T-cell (primary cell): ENCODE results near the gene NDST1. TPM values are rescaled to one million over a fixed set of nuclear protein-coding genes. Genes with fewer than 3 reads are reported as not detected.

ENCODE experiments used
- ATAC-seq, 4 experiments: fragments of 200-7000 bp in 3 of 4; fragments of 150-1000 bp in 1 of 4; cut with Tn5 transposase; replicated peaks in 1 of 4; 1 replicate in 3 of 4; 2 replicates in 1 of 4; pipeline ENCODE4 v1.10.0; 2021; ENCODE audit warnings: moderate library complexity in 3 of 4, mild to moderate bottlenecking in 2 of 4, moderate number of reproducible peaks in 1 of 4
- CTCF ChIA-PET, 2 donors: fragments of 300-600 bp; sonication (Branson Sonifier 250); formaldehyde crosslinking; loops; one replicate each; lab custom pipeline; 2022; ENCODE audit warnings: antibody characterized with exemption in 2 of 2; lab: Charles Lee
- POLR2A ChIA-PET, 2 donors: fragments of 300-600 bp; sonication (Branson Sonifier 250); formaldehyde crosslinking; loops; one replicate each; lab custom pipeline; 2022; ENCODE audit warnings: antibody characterized with exemption in 2 of 2; lab: Charles Lee
- DNase-seq, 35 experiments: peaks; one replicate each; pipeline versions ENCODE4 v3.0.0 to v3.0.0-alpha.2; 2013 to 2023
- H3K27ac ChIP-seq: one replicate; pipeline ENCODE4 v1.5.1; 2013; ENCODE audit warnings: low read length
- H3K27me3 ChIP-seq, 2 experiments: replicated peaks in 1 of 2; 1 replicate in 1 of 2; 2 replicates in 1 of 2; pipeline versions ENCODE4 v1.6.1 to v1.7.0; 2013; ENCODE audit warnings: low read length in 1 of 2, mixed read lengths in 1 of 2; ENCODE audit not compliant: control insufficient read depth in 2 of 2, insufficient read depth in 2 of 2; ENCODE audit errors: extremely low read depth in 1 of 2
- H3K36me3 ChIP-seq, 2 donors: 1 replicate in 1 of 2; 2 replicates in 1 of 2; pipeline versions ENCODE4 v1.6.1 to v1.7.0; 2013; ENCODE audit warnings: low read length in 1 of 2; ENCODE audit not compliant: control insufficient read depth in 2 of 2, insufficient read depth in 1 of 2; ENCODE audit errors: extremely low read depth in 1 of 2
- H3K4me1 ChIP-seq, 2 experiments: 1 replicate in 1 of 2; 2 replicates in 1 of 2; pipeline versions ENCODE4 v1.6.1 to v1.7.0; 2013; ENCODE audit warnings: low read length in 2 of 2, mixed read lengths in 1 of 2; ENCODE audit not compliant: insufficient read depth in 2 of 2, control insufficient read depth in 1 of 2; ENCODE audit errors: extremely low read depth in 1 of 2
- H3K4me3 ChIP-seq, 2 donors: 1 replicate in 1 of 2; 2 replicates in 1 of 2; pipeline versions ENCODE4 v1.5.1 to v1.7.0; 2013; ENCODE audit warnings: mild to moderate bottlenecking in 2 of 2, low read length in 1 of 2, moderate library complexity in 1 of 2; ENCODE audit not compliant: control insufficient read depth in 1 of 2; ENCODE audit errors: extremely low read depth in 1 of 2
- H3K9me3 ChIP-seq: 2 replicates; pipeline ENCODE4 v1.7.0; 2013
- H3K27ac Mint-ChIP-seq, 2 donors: one replicate each; pipeline ENCODE4 v1.8.0; 2020 to 2021; ENCODE audit warnings: mild to moderate bottlenecking in 2 of 2, mixed read lengths in 2 of 2
- H3K27me3 Mint-ChIP-seq, 2 donors: one replicate each; pipeline ENCODE4 v1.8.0; 2021 to 2022; ENCODE audit warnings: mixed read lengths in 2 of 2
- H3K36me3 Mint-ChIP-seq: one replicate; pipeline ENCODE4 v1.8.0; 2021; ENCODE audit warnings: mixed read lengths
- H3K4me1 Mint-ChIP-seq, 3 donors: one replicate each; pipeline ENCODE4 v1.8.0; 2020 to 2022; ENCODE audit warnings: mixed read lengths in 3 of 3, mild to moderate bottlenecking in 1 of 3
- H3K4me3 Mint-ChIP-seq, 3 donors: one replicate each; pipeline ENCODE4 v1.8.0; 2020 to 2022; ENCODE audit warnings: mild to moderate bottlenecking in 3 of 3, mixed read lengths in 3 of 3, moderate library complexity in 3 of 3
- H3K9me3 Mint-ChIP-seq, 3 donors: one replicate each; pipeline ENCODE4 v1.8.0; 2020 to 2022; ENCODE audit warnings: mixed read lengths in 3 of 3
- WGBS: methylation state at CpG from one replicate; pipeline ENCODE4 v1.1.5; 2013; ENCODE audit warnings: missing lambda C conversion rate; ENCODE audit not compliant: insufficient coverage; 5-methylcytosine and 5-hydroxymethylcytosine counted together
- total RNA-seq, 35 experiments: library from RNA in 6 of 35; stranded (reverse) in 6 of 35; fragments of 120-200 nt in 1 of 35; gene quantifications; one replicate each; pipeline versions ENCODE4 v1.2.1 to v1.2.4 and lab custom pipeline; 2013 to 2026

NDST1 gene
- total RNA-seq, 5 donors from 2014 or later (not counting 1 experiment from before 2014, with no cell fraction given) = 0.83 to 2.0 (median 1.2) TPM

DNA sequence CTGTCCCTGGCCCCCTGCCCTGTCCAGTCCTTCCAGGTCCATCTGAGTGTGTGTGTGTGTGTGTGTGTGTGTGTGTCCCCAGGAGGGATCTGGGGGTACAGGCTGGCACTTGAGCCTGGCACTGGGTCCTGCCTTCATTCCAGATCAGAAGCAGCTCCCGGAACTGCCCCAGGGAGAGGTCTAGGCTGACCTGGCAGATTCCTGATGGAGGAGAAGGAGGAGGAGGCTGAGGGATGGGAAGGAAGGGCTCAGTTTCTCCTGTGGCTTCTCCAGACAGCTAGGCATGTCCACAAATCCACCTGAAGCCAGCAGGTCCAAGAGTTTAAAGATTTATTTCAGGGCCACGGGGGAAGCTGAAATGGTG, 328 bp downstream of the NDST1 start:
- H3K27ac ChIP-seq = no peak overlapping the region
- H3K36me3 ChIP-seq = no peaks in the 10 kb centered on the region
- no peak overlapping the region for H3K4me3 Mint-ChIP-seq
- DNase-seq (no peak), ATAC-seq (no peak)
- ChIA-PET POLR2A (no interaction called here), CTCF (no interaction called here)
- peaks cover 0 to 5% of the 10 kb centered on the region in 2 experiments for H3K27me3 ChIP-seq
- no peaks in the 10 kb centered on the region for H3K27me3 Mint-ChIP-seq
- no peak overlapping the region for H3K27ac Mint-ChIP-seq
- WGBS = 78% methylated on average over 2 of the region's 2 CpGs
- H3K4me1 Mint-ChIP-seq = no peaks in the 10 kb centered on the region
- H3K4me1 ChIP-seq = no peaks in the 10 kb centered on the region
- H3K9me3 ChIP-seq = no peaks in the 10 kb centered on the region
- H3K36me3 Mint-ChIP-seq = no peaks in the 10 kb centered on the region
- H3K9me3 Mint-ChIP-seq = no peaks in the 10 kb centered on the region
- no peak overlapping the region for H3K4me3 ChIP-seq

DNA sequence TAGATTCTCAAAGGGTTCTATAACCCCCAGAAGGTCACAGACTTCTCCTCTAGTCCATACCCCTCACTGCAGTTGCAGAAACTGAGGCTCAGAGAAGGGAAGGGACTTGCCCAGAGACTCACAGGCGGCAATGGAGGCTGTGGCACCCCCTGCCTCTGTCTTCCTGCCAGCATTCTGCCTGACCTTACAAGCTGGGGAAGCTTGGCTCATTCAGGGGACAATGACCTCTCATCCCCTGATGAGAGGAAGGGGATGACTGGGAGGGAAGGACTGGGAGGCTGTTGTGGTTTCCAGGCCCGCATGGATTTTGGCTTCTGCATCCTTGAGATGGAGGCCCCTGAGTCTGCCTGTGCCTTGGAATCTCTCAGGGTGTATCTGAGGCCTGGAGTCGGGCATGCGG, 897 bp downstream of the NDST1 start:
- Histone ChIP-seq H3K4me3 (no peak overlapping the region), H3K4me1 (no peaks in the 10 kb centered on the region), H3K36me3 (no peaks in the 10 kb centered on the region), H3K27ac (no peak overlapping the region), H3K9me3 (no peaks in the 10 kb centered on the region), H3K27me3 (peaks cover 0 to 5% of the 10 kb centered on the region in 2 experiments)
- POLR2A ChIA-PET = no interaction called here
- no peak overlapping the region for H3K27ac Mint-ChIP-seq
- ATAC-seq (no peak), DNase-seq (no peak)
- no peaks in the 10 kb centered on the region for H3K4me1 Mint-ChIP-seq
- no peaks in the 10 kb centered on the region for H3K36me3 Mint-ChIP-seq
- H3K4me3 Mint-ChIP-seq = no peak overlapping the region
- CTCF ChIA-PET = no interaction called here
- 79% methylated on average over 3 of the region's 4 CpGs for WGBS
- H3K9me3 Mint-ChIP-seq = no peaks in the 10 kb centered on the region
- no peaks in the 10 kb centered on the region for H3K27me3 Mint-ChIP-seq

- 78% methylated on average over 6 of the region's 7 CpGs for WGBS
Measured at GRCh38 chr5:150509992-150510391, 2.1 kb downstream of the NDST1 start.

GRCh38 chr5:150510460-150511263, 2.7 kb downstream of the NDST1 start:
- ChIA-PET CTCF (no interaction called here), POLR2A (no interaction called here)
- H3K9me3 Mint-ChIP-seq = no peaks in the 10 kb centered on the region
- no peak overlapping the region for H3K4me3 Mint-ChIP-seq
- no peaks in the 10 kb centered on the region for H3K36me3 Mint-ChIP-seq
- H3K27me3 ChIP-seq = peaks cover 0 to 9% of the 10 kb centered on the region in 2 experiments
- H3K27ac ChIP-seq = no peak overlapping the region
- H3K4me1 Mint-ChIP-seq = no peaks in the 10 kb centered on the region
- H3K4me3 ChIP-seq = no peak overlapping the region
- no peaks in the 10 kb centered on the region for H3K4me1 ChIP-seq
- no peaks in the 10 kb centered on the region for H3K36me3 ChIP-seq
- ATAC-seq (no peak), DNase-seq (no peak)
- no peaks in the 10 kb centered on the region for H3K9me3 ChIP-seq
- H3K27ac Mint-ChIP-seq = no peak overlapping the region
- H3K27me3 Mint-ChIP-seq = no peaks in the 10 kb centered on the region
- WGBS = 96% methylated on average over 8 of the region's 12 CpGs

More at GRCh38 chr5:150509992-150510391, 2.1 kb downstream of the NDST1 start:
- CTCF ChIA-PET = no interaction called here
- Histone ChIP-seq H3K27ac (no peak overlapping the region), H3K36me3 (no peaks in the 10 kb centered on the region), H3K9me3 (no peaks in the 10 kb centered on the region), H3K27me3 (peaks cover 0 to 7% of the 10 kb centered on the region in 2 experiments), H3K4me3 (no peak overlapping the region), H3K4me1 (no peaks in the 10 kb centered on the region)
- POLR2A ChIA-PET = no interaction called here
- DNase-seq (no peak), ATAC-seq (no peak)
- Mint-ChIP-seq H3K27me3 (no peaks in the 10 kb centered on the region), H3K27ac (no peak overlapping the region), H3K4me1 (no peaks in the 10 kb centered on the region), H3K9me3 (no peaks in the 10 kb centered on the region), H3K36me3 (no peaks in the 10 kb centered on the region), H3K4me3 (no peak overlapping the region)

DNA sequence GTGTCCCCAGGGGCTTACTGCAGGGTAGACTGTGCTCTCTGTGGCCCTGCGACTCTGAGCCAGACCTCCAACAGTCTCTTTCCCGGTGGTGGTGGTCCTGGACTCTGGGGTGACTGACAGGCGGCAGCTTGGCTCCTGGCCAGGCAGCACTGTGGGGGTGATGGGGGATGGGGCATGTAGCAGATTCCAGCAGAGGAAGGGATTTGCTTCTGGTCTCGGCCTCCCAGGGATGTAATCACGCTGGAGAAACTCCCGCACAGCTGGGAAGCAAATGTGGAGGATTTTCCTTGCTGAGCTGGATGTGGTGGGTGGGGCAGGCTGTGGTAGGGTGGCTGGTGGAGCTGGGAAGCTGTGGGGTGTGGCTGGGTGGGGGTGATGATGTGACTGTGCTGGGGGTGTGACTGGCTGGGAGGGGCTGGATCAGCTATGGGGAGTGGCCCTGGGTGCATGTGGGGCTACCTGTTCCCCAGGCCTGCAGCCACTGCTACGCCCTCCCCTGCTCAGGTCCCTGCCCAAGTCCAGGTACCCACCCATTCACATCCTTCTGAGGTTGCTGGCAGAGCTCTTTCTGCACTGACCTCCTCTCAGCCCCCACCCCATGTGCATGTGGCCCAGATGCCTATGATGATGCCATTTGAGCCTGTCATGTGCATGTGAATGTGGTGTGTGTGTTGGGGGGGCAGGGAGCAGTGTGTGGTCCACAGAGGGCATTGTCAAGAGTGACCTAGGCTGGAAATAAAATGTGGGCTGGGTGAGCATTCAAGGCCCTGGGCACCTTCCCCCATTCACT, 3.8 kb downstream of the NDST1 start:
- Mint-ChIP-seq H3K4me1 (no peaks in the 10 kb centered on the region), H3K27me3 (no peaks in the 10 kb centered on the region), H3K9me3 (no peaks in the 10 kb centered on the region), H3K36me3 (no peaks in the 10 kb centered on the region), H3K27ac (no peak overlapping the region), H3K4me3 (no peak overlapping the region)
- Histone ChIP-seq H3K36me3 (no peaks in the 10 kb centered on the region), H3K4me3 (no peak overlapping the region), H3K27ac (no peak overlapping the region), H3K27me3 (peaks cover 0 to 9% of the 10 kb centered on the region in 2 experiments), H3K9me3 (no peaks in the 10 kb centered on the region), H3K4me1 (no peaks in the 10 kb centered on the region)
- DNase-seq (no peak), ATAC-seq (no peak)
- ChIA-PET CTCF (interaction anchor here in 1 of 2 donors (0.6 kb wide), 2 partner anchors 9 to 438 kb away, joined by 5 to 7 read pairs; no protein-coding TSS in a partner anchor), POLR2A (no interaction called here)
- 80% methylated on average over 6 of the region's 7 CpGs for WGBS

GRCh38 chr5:150512368-150512747, 4.4 kb downstream of the NDST1 start:
- Histone ChIP-seq H3K4me1 (no peaks in the 10 kb centered on the region), H3K27me3 (peaks cover 0 to 9% of the 10 kb centered on the region in 2 experiments), H3K4me3 (no peak overlapping the region), H3K27ac (no peak overlapping the region), H3K9me3 (no peaks in the 10 kb centered on the region), H3K36me3 (no peaks in the 10 kb centered on the region)
- ATAC-seq (no peak), DNase-seq (no peak)
- Mint-ChIP-seq H3K27me3 (no peaks in the 10 kb centered on the region), H3K4me1 (no peaks in the 10 kb centered on the region), H3K9me3 (no peaks in the 10 kb centered on the region), H3K36me3 (no peaks in the 10 kb centered on the region), H3K27ac (no peak overlapping the region), H3K4me3 (no peak overlapping the region)
- WGBS = 74% methylated on average over 3 of the region's 6 CpGs
- CTCF ChIA-PET = no interaction called here
- POLR2A ChIA-PET = no interaction called here
